Measurements from ENCODE around the gene A2M.

A2M gene

GRCh38 chr12:9113296-9113986 is 2.3 kb downstream of the A2M start:
- no peak for TF ChIP-seq POLR2AphosphoS5 (IDR thresholded peaks at IDR 0.05; ENCODE audit: borderline replicate concordance, low read depth, low read length)
- no peak for TF ChIP-seq EZH2 (IDR thresholded peaks at IDR 0.05)
- no peak for TF ChIP-seq FOXP2 (optimal IDR thresholded peaks at IDR 0.05; ENCODE audit: control extremely low read depth, extremely low read length, insufficient read depth)
- Histone ChIP-seq H3K9ac (ENCODE audit: insufficient read length) (no peak overlapping the region), H3K27ac (no peak overlapping the region), H3K9me3 (ENCODE audit: low read depth, low read length) (no peaks in the 10 kb centered on the region), H3K4me3 (no peak overlapping the region), H3K36me3 (ENCODE audit: insufficient read depth, low read length) (no peaks in the 10 kb centered on the region)
- DNase-seq (ENCODE audit: low read depth, low spot score), result no peak

- Histone ChIP-seq H3K4me3 (no peak overlapping the region), H3K36me3 (ENCODE audit: insufficient read depth, low read length) (no peaks in the 10 kb centered on the region), H3K9ac (ENCODE audit: insufficient read length) (no peak overlapping the region), H3K27ac (no peak overlapping the region), H3K9me3 (ENCODE audit: low read depth, low read length) (no peaks in the 10 kb centered on the region)
- TF ChIP-seq POLR2AphosphoS5 (IDR thresholded peaks at IDR 0.05; ENCODE audit: borderline replicate concordance, low read depth, low read length) (no peak), EZH2 (IDR thresholded peaks at IDR 0.05) (no peak), FOXP2 (optimal IDR thresholded peaks at IDR 0.05; ENCODE audit: control extremely low read depth, extremely low read length, insufficient read depth) (no peak)
- no peak for DNase-seq (ENCODE audit: low read depth, low spot score)
These were observed 3.5 kb downstream of the A2M start for GRCh38 chr12:9112076-9112853.

DNA sequence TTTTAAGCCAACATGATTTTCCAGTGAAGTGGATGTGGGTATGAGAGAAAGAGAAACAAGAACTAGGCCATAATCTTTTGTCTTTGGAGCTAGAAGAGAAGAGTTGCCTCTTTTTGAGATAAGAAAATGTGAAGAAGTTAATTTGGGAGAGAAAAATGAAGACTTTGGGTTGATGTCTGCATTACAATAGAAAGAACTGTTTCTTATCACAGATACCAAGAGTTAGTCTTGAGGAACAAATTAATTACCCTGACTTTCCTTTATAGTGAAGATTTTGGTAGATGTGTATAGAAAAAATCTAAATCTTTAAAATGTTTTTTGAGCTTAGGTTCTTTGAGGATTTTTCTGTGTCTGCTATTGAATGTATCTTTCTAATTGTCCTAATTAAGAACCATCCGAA is 4.2 kb downstream of the A2M start:
- Histone ChIP-seq H3K36me3 (ENCODE audit: insufficient read depth, low read length) (no peaks in the 10 kb centered on the region), H3K27ac (no peak overlapping the region), H3K4me3 (no peak overlapping the region), H3K9me3 (ENCODE audit: low read depth, low read length) (no peaks in the 10 kb centered on the region), H3K9ac (ENCODE audit: insufficient read length) (no peak overlapping the region)
- no peak for TF ChIP-seq EZH2 (IDR thresholded peaks at IDR 0.05)
- TF ChIP-seq FOXP2 (optimal IDR thresholded peaks at IDR 0.05; ENCODE audit: control extremely low read depth, extremely low read length, insufficient read depth), result no peak
- no peak for TF ChIP-seq POLR2AphosphoS5 (IDR thresholded peaks at IDR 0.05; ENCODE audit: borderline replicate concordance, low read depth, low read length)
- no peak for DNase-seq (ENCODE audit: low read depth, low spot score)

GRCh38 chr12:9109737-9110491 is 5.8 kb downstream of the A2M start:
- Histone ChIP-seq H3K9ac (ENCODE audit: insufficient read length) (no peak overlapping the region), H3K36me3 (ENCODE audit: insufficient read depth, low read length) (no peaks in the 10 kb centered on the region), H3K27ac (no peak overlapping the region), H3K9me3 (ENCODE audit: low read depth, low read length) (no peaks in the 10 kb centered on the region), H3K4me3 (no peak overlapping the region)
- TF ChIP-seq EZH2 (IDR thresholded peaks at IDR 0.05) (no peak), POLR2AphosphoS5 (IDR thresholded peaks at IDR 0.05; ENCODE audit: borderline replicate concordance, low read depth, low read length) (no peak), FOXP2 (optimal IDR thresholded peaks at IDR 0.05; ENCODE audit: control extremely low read depth, extremely low read length, insufficient read depth) (no peak)
- DNase-seq (ENCODE audit: low read depth, low spot score), result no peak

DNA sequence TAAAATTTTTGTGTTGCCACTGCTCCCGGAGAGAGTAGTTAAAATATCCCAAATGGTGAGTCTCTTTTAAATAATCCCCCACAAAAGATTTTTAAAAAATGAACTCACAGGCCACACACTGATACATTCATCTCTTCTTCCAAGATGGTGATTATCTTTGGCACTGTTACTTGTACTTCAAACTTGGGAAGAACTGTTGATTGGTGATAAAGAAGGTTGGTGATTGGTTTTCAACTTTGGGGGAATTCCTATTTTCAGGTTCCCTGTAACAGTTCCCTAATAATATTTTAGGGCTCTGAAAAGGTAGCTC is 6.6 kb downstream of the A2M start:
- TF ChIP-seq EZH2 (IDR thresholded peaks at IDR 0.05), result no peak
- TF ChIP-seq POLR2AphosphoS5 (IDR thresholded peaks at IDR 0.05; ENCODE audit: borderline replicate concordance, low read depth, low read length), result no peak
- no peak for TF ChIP-seq FOXP2 (optimal IDR thresholded peaks at IDR 0.05; ENCODE audit: control extremely low read depth, extremely low read length, insufficient read depth)
- no peak for DNase-seq (ENCODE audit: low read depth, low spot score)

GRCh38 chr12:9108504-9109212 is 7.1 kb downstream of the A2M start:
- Histone ChIP-seq H3K9ac (ENCODE audit: insufficient read length) (no peak overlapping the region), H3K4me3 (no peak overlapping the region), H3K27ac (no peak overlapping the region), H3K36me3 (ENCODE audit: insufficient read depth, low read length) (no peaks in the 10 kb centered on the region), H3K9me3 (ENCODE audit: low read depth, low read length) (no peaks in the 10 kb centered on the region)
- TF ChIP-seq POLR2AphosphoS5 (IDR thresholded peaks at IDR 0.05; ENCODE audit: borderline replicate concordance, low read depth, low read length) (no peak), FOXP2 (optimal IDR thresholded peaks at IDR 0.05; ENCODE audit: control extremely low read depth, extremely low read length, insufficient read depth) (no peak), EZH2 (IDR thresholded peaks at IDR 0.05) (no peak)
- no peak for DNase-seq (ENCODE audit: low read depth, low spot score)

More for the DNA sequence above, 6.6 kb downstream of the A2M start:
- Histone ChIP-seq H3K9ac (ENCODE audit: insufficient read length) (no peak overlapping the region), H3K4me3 (no peak overlapping the region), H3K27ac (no peak overlapping the region), H3K36me3 (ENCODE audit: insufficient read depth, low read length) (no peaks in the 10 kb centered on the region), H3K9me3 (ENCODE audit: low read depth, low read length) (no peaks in the 10 kb centered on the region)

DNA sequence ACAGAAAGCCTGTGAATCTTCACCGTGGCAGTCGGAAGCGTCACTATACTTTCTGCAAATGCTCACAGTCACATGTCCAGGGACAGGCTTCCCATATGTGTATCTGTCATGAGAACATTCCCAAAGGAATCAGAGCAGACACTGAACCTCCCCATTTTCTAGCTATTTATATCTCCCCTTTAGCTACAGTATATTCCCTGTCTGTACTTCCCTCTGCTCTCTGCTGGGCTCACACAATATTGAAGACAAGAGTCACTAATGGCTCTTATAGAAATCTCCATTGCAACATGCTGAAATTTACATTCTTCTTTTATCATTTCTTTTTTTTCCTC is 8.2 kb downstream of the A2M start:
- Histone ChIP-seq H3K4me3 (no peak overlapping the region), H3K9ac (ENCODE audit: insufficient read length) (no peak overlapping the region), H3K36me3 (ENCODE audit: insufficient read depth, low read length) (no peaks in the 10 kb centered on the region), H3K27ac (no peak overlapping the region), H3K9me3 (ENCODE audit: low read depth, low read length) (no peaks in the 10 kb centered on the region)
- DNase-seq (ENCODE audit: low read depth, low spot score), result no peak
- no peak for TF ChIP-seq EZH2 (IDR thresholded peaks at IDR 0.05)
- TF ChIP-seq FOXP2 (optimal IDR thresholded peaks at IDR 0.05; ENCODE audit: control extremely low read depth, extremely low read length, insufficient read depth), result no peak
- no peak for TF ChIP-seq POLR2AphosphoS5 (IDR thresholded peaks at IDR 0.05; ENCODE audit: borderline replicate concordance, low read depth, low read length)

Data from SK-N-MC (cell line).